GM18498 (cell line): ENCODE measurements around the gene ZBTB3.
A peak's percentile ranks its signal among the peaks of the same experiment; 100 is the strongest.
"Not testable (repeated sequence)": the region's sequence is repeated elsewhere in the genome, so short reads cannot be mapped to it uniquely, and the experiment has no call there.

Source experiments
- ATAC-seq: cut with Tn5 transposase; IDR thresholded peaks from one replicate; pipeline ENCODE4 v1.9.1; 2021; ENCODE audit warnings: mild to moderate bottlenecking, moderate library complexity; ENCODE audit not compliant: unreplicated experiment

The ZBTB3 gene

GRCh38 chr11:62757846-62758788 lies 4.2 kb upstream of the ZBTB3 start:
- no peak for ATAC-seq

GRCh38 chr11:62755086-62755615 lies 1.2 kb upstream of the ZBTB3 start:
- no peak for ATAC-seq

GRCh38 chr11:62752994-62753735 lies 795 bp downstream of the ZBTB3 start:
- ATAC-seq: peak; percentile 2

- no peak for ATAC-seq
These were observed 1.7 kb downstream of the ZBTB3 start for GRCh38 chr11:62752177-62752785.

GRCh38 chr11:62749931-62750330 lies 4.0 kb downstream of the ZBTB3 start:
- not testable (repeated sequence) for ATAC-seq

GRCh38 chr11:62747475-62748160 lies 6.3 kb downstream of the ZBTB3 start:
- ATAC-seq: no peak

GRCh38 chr11:62737196-62737595 lies 16.8 kb downstream of the ZBTB3 start:
- ATAC-seq: no peak

GRCh38 chr11:62732830-62733229 lies 21.1 kb downstream of the ZBTB3 start:
- ATAC-seq: no peak

GRCh38 chr11:62730076-62730475 lies 23.9 kb downstream of the ZBTB3 start:
- not testable (repeated sequence) for ATAC-seq

GRCh38 chr11:62728171-62728988 lies 25.6 kb downstream of the ZBTB3 start, which contains the start of gene TTC9C:
TSS of gene TTC9C (plus strand) at chr11:62728486. CDS start at chr11:62728849, 363 bp downstream.
- ATAC-seq: peak; percentile 25

GRCh38 chr11:62727872-62728170 lies 26.1 kb downstream of the ZBTB3 start:
- ATAC-seq: peak; percentile 52

- peak; percentile 76 for ATAC-seq
These were observed 26.6 kb downstream of the ZBTB3 start, which contains the start of gene HNRNPUL2 for GRCh38 chr11:62727165-62727871. TSS of gene HNRNPUL2 (minus strand) at chr11:62727457. CDS start at chr11:62727156, 301 bp downstream.

- ATAC-seq: no peak
These were observed 27.1 kb downstream of the ZBTB3 start for GRCh38 chr11:62726915-62727164.

GRCh38 chr11:62726156-62726914 lies 27.6 kb downstream of the ZBTB3 start:
- ATAC-seq: peak; percentile 5

- no peak for ATAC-seq
These were observed 28.3 kb downstream of the ZBTB3 start for GRCh38 chr11:62725646-62726045.

- no peak for ATAC-seq
These were observed 29.8 kb downstream of the ZBTB3 start for GRCh38 chr11:62724171-62724570.

GRCh38 chr11:62721994-62722393 lies 32.0 kb downstream of the ZBTB3 start:
- ATAC-seq: no peak

- ATAC-seq: no peak
These were observed 34.5 kb downstream of the ZBTB3 start for GRCh38 chr11:62719302-62719978.
